Effector memory CD8-positive, alpha-beta T cell (primary cell): Measurements from ENCODE around the gene DARS1.

Experiments used
- ATAC-seq: fragments of 150-1000 bp; cut with Tn5 transposase; replicated peaks from 2 replicates; pipeline ENCODE4 v1.10.0; 2021; ENCODE audit warnings: mild to moderate bottlenecking, moderate library complexity
- DNase-seq, 3 experiments: peaks; one replicate each; pipeline ENCODE4 v3.0.0; 2021
- H3K27ac Mint-ChIP-seq, 2 donors: one replicate each; pipeline ENCODE4 v1.8.0; 2022; ENCODE audit warnings: mild to moderate bottlenecking in 2 of 2, mixed read lengths in 2 of 2, moderate library complexity in 2 of 2
- H3K27me3 Mint-ChIP-seq, 2 donors: one replicate each; pipeline ENCODE4 v1.8.0; 2022; ENCODE audit warnings: mixed read lengths in 2 of 2
- H3K36me3 Mint-ChIP-seq: one replicate; pipeline ENCODE4 v1.8.0; 2022; ENCODE audit warnings: mild to moderate bottlenecking, moderate library complexity, mixed read lengths; ENCODE audit not compliant: insufficient read depth
- H3K4me1 Mint-ChIP-seq, 2 donors: one replicate each; pipeline ENCODE4 v1.8.0; 2022; ENCODE audit warnings: low read depth in 2 of 2, mixed read lengths in 2 of 2
- H3K4me3 Mint-ChIP-seq, 2 donors: one replicate each; pipeline ENCODE4 v1.8.0; 2022; ENCODE audit warnings: mild to moderate bottlenecking in 2 of 2, mixed read lengths in 2 of 2, moderate library complexity in 2 of 2
- H3K9me3 Mint-ChIP-seq, 2 donors: one replicate each; pipeline ENCODE4 v1.8.0; 2022; ENCODE audit warnings: mixed read lengths in 2 of 2

Gene DARS1

DNA sequence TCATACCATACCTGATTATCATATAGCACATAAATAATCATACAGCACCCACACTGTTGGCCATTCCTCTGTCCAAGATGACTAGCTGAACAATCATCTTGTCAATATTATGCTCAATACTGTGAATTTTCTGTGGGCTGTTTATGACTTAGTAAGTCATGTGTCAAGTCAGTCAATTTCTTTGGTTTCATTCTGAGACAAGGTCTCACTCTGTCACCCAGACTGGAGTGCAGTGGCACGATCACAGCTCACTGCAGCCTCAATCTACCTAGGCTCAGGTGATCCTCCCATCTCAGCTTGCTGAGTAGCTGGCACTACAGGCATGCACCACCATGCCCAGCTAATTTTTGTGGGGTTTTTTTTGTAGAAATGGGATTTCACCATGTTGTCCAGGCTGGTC, 114.9 kb downstream of the DARS1 start:
- no peaks in the 10 kb centered on the region for H3K27me3 Mint-ChIP-seq
- no peak for DNase-seq
- no peaks in the 10 kb centered on the region for H3K9me3 Mint-ChIP-seq
- ATAC-seq, result no peak
- H3K4me3 Mint-ChIP-seq, result no peak overlapping the region
- H3K27ac Mint-ChIP-seq, result no peak overlapping the region
- H3K4me1 Mint-ChIP-seq, result peaks cover 17 to 29% of the 10 kb centered on the region in 2 donors
- peaks cover 52% of the 10 kb centered on the region for H3K36me3 Mint-ChIP-seq

DNA sequence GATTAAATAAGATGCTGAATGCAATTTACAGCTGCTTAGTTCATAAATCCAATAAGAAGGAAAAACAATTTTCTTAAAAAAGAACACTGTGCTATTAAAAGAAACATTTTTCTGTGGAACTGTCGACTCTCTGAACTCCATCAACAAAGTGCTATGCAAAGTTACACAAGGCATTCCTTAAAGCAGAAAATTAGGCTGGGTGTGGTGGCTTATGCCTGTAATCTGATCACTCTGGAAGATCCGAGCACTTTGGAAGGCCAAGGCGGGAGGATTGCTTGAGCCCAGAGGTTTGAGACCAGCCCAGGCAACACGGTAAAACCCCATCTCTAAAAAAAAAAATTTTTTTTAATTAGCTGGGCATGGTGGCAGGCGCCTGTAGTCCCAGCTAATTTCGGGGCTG, 122.2 kb downstream of the DARS1 start:
- H3K4me3 Mint-ChIP-seq, result no peak overlapping the region
- peak overlapping the region in 1 of 2 donors; percentile 25 for H3K27ac Mint-ChIP-seq
- no peaks in the 10 kb centered on the region for H3K9me3 Mint-ChIP-seq
- peaks cover 70% of the 10 kb centered on the region for H3K36me3 Mint-ChIP-seq
- no peaks in the 10 kb centered on the region for H3K27me3 Mint-ChIP-seq
- H3K4me1 Mint-ChIP-seq, result peaks cover 3 to 11% of the 10 kb centered on the region in 2 donors
- DNase-seq, result no peak
- no peak for ATAC-seq

DNA sequence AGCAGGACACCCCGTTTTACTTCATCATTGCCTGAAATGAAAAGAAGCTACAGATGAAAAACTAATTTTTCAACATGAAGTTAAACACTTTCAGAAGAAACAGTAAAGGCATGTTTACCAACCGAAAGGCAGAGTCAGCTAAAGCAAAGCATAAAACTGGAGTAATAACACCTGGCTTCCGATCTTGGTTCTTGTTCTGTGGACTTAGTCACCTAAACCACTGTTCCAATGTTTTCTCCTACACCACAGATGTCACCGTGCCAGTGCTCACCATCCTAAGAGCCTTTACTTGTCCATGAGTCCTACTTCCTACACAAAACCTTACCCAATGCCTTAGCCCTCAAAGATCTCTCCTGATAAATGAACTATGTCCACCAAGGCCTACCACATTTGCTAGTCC, 122.7 kb downstream of the DARS1 start:
- peaks cover 1 to 7% of the 10 kb centered on the region in 2 donors for H3K4me1 Mint-ChIP-seq
- H3K9me3 Mint-ChIP-seq, result no peaks in the 10 kb centered on the region
- ATAC-seq (no peak), DNase-seq (no peak)
- H3K36me3 Mint-ChIP-seq, result peaks cover 69% of the 10 kb centered on the region
- H3K27ac Mint-ChIP-seq, result peak overlapping the region in 1 of 2 donors; percentile 25
- no peak overlapping the region for H3K4me3 Mint-ChIP-seq
- H3K27me3 Mint-ChIP-seq, result no peaks in the 10 kb centered on the region
